GM12874 (cell line): Measurements from ENCODE around the gene CLVS2.

ENCODE experiments used
- TF ChIP-seq, protein P1 (sequence below): IDR thresholded peaks from 2 replicates; pipeline ENCODE4 v1.5.1; 2011; ENCODE audit warnings: low read depth, mild to moderate bottlenecking, control low read depth, low read length, moderate library complexity; ENCODE audit not compliant: insufficient read depth

Gene CLVS2, protein sequence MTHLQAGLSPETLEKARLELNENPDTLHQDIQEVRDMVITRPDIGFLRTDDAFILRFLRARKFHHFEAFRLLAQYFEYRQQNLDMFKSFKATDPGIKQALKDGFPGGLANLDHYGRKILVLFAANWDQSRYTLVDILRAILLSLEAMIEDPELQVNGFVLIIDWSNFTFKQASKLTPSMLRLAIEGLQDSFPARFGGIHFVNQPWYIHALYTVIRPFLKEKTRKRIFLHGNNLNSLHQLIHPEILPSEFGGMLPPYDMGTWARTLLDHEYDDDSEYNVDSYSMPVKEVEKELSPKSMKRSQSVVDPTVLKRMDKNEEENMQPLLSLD

DNA sequence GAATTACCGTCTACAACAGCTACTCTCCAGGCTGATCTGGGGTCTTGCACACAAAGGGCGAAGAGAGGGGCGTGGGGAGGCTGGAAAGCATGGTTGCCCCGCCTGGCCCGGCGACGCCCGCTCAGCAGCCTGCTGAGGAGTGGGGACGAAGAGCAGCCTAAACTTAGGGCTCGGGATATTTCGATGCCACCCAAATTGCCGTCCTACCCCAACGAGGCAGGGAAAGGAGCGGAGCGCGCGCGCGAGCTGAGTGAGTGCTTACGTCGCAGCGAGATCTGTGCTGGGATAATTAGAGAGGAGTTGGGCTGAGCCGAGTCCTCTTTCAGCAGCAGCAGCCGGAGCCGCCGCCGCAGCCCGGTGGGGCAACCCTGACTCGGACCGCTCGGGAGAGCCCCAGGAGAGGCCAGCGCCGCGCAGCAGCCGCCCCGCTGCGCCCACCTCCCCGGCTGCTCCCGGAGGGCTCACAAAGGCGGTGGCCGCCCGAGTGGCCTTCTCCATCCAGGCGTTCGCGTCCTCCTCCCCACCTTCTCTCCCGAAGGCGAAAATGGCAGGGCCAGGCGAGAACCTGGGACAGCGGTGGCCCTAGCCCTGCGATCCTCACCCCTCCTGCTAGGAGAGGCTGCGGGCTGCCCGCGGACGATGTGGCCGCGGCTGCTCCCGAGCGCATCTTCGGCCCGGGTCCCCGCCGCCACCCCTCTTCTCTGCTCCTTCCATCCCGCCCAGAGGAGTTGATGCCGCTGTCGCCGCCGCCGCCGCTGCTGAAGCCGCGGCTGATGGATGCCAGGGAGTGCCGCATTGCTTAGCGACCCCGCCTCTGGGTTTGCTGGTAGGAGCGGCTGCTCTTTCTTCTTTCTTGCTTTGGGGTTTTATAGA, at the start of gene CLVS2:
Gene CLVS2 (plus strand): TSS at position 315 of the 873 bp plus-strand sequence. CDS start 1,543 bp downstream, outside the sequence.
- TF ChIP-seq, protein P1, sequence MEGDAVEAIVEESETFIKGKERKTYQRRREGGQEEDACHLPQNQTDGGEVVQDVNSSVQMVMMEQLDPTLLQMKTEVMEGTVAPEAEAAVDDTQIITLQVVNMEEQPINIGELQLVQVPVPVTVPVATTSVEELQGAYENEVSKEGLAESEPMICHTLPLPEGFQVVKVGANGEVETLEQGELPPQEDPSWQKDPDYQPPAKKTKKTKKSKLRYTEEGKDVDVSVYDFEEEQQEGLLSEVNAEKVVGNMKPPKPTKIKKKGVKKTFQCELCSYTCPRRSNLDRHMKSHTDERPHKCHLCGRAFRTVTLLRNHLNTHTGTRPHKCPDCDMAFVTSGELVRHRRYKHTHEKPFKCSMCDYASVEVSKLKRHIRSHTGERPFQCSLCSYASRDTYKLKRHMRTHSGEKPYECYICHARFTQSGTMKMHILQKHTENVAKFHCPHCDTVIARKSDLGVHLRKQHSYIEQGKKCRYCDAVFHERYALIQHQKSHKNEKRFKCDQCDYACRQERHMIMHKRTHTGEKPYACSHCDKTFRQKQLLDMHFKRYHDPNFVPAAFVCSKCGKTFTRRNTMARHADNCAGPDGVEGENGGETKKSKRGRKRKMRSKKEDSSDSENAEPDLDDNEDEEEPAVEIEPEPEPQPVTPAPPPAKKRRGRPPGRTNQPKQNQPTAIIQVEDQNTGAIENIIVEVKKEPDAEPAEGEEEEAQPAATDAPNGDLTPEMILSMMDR = no peak

DNA sequence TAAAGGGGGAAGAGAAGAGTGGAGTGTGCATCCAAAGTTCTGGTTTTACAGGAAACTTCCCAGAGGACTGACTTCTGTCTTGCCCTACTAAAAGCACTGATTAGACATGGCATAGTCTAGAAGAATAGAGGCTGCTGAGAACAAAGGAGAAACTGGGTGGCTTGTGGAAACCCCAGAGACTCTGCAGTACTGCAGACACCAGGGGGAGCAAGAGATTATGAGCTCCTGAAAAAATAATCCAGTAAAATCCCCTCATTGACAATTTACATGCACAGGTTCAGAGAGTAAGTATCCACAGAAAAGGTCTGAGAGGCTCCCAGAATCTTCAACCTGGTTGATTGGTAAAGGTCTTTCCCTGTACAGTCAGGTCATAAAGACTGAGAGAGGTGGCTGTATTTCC, 48.7 kb upstream of the CLVS2 start:
- TF ChIP-seq, protein P1 = peak; percentile 14; the same call in 1 of the 2 replicates

GRCh38 chr6:122953766-122954165, 42.3 kb upstream of the CLVS2 start:
- TF ChIP-seq, protein P1 = no peak

DNA sequence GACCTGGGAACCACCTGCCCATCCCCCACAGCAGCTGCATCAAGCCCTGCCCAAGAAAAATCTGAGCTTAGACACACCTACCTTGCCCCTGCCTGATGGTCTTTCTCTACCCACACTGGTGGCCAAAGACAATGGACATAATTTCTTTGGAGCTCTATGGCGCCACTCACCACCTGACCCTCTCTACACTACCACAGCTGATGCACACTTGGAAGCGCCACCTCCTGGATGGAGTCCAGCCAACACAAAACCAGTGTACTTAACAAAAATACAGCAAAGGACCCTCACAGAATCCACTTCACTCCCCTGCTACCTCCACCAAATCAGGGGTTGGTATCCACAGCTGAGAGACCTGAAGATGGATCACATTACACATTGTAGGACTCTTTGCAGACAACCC, 39.7 kb upstream of the CLVS2 start:
- TF ChIP-seq, protein P1 = no peak

- TF ChIP-seq, protein P1 = no peak
These were observed 33.9 kb upstream of the CLVS2 start for GRCh38 chr6:122962000-122962624.

GRCh38 chr6:122969999-122970533, 26.0 kb upstream of the CLVS2 start:
- TF ChIP-seq, protein P1 = no peak

DNA sequence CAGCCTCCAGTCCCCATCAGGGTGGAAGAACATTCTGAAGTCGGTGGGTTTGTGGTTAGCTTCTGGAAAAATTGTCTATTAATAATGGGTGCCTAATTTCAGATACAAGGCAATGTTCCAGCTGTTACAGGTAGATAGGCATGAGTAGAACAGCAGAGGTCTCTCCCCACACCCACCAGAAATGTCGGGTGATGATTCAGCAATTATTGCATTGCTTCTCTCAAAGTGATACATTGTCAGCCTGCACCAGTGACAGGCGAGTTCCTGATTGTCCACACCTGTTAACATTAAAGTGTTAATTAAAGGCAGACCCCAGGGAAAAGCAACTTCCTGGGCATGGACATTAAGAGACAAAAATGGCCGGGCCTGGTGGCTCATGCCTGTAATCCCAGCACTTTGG, 18.9 kb upstream of the CLVS2 start:
- TF ChIP-seq, protein P1 = no peak
